HCT116 (cell line): Measurements from ENCODE around the gene NUP188. TPM values are rescaled to one million over a fixed set of nuclear protein-coding genes. Genes with fewer than 3 reads are reported as not detected.

ENCODE experiments used
- ATAC-seq: fragments of 200-7000 bp; cut with Tn5 transposase; 2 replicates; pipeline ENCODE4 v1.9.1; 2020; ENCODE audit warnings: mild to moderate bottlenecking, moderate library complexity
- BruUV-seq: library from RNA; stranded (reverse); fragments of 400-500 nt; replicated peaks from 2 replicates; lab custom pipeline; 2021; lab: Mats Ljungman, UMichigan
- CTCF ChIA-PET: fragments of 300-600 bp; sonication (Branson Sonifier 250); formaldehyde crosslinking; loops from one replicate; lab custom pipeline; 2021; ENCODE audit warnings: antibody characterized with exemption; lab: Charles Lee
- POLR2A ChIA-PET: fragments of 300-600, 350-600 bp; sonication (Branson Sonifier 250); formaldehyde crosslinking; loops from one replicate; lab custom pipeline; 2021; ENCODE audit warnings: antibody characterized with exemption; lab: Charles Lee
- RAD21 ChIA-PET, 2 experiments: fragments of 300-600 bp; sonication (Branson Sonifier 250); formaldehyde crosslinking; loops; one replicate each; lab custom pipeline; 2023; ENCODE audit warnings: low total read pairs in 2 of 2; ENCODE audit not compliant: uncharacterized antibody in 2 of 2, unreplicated experiment in 2 of 2, low non-redundant PET in 1 of 2; lab: Charles Lee
- DNase-seq: peaks from one replicate; pipeline ENCODE4 v3.0.0-alpha.2; 2010; ENCODE audit warnings: low read depth, low spot score
- H2AFZ ChIP-seq: fragments of 200-600 bp; shearing (Covaris generic), sonication (generic); 2 replicates; pipeline ENCODE4 v1.6.1; 2017; ENCODE audit warnings: low read depth, mixed run types, mixed read lengths, antibody characterized with exemption, low read length; ENCODE audit not compliant: poor library complexity, severe bottlenecking
- H3K27ac ChIP-seq: 2 replicates; pipeline ENCODE4 v1.5.1; 2012; ENCODE audit warnings: low read depth, low read length
- H3K27me3 ChIP-seq: fragments of 200-600 bp; sonication (generic); 2 replicates; pipeline ENCODE4 v1.6.1; 2016; ENCODE audit warnings: mixed run types, low read length, mixed read lengths; ENCODE audit not compliant: insufficient read depth
- H3K36me3 ChIP-seq, 2 experiments: fragments of 200-500 bp in 1 of 2; fragments of 200-600 bp in 1 of 2; sonication (Bioruptor generic) in 1 of 2; sonication (generic) in 1 of 2; 2 replicates each; pipeline versions ENCODE4 v1.5.1 to v1.6.1; 2014 to 2016; ENCODE audit warnings: low read length in 2 of 2, inconsistent platforms in 1 of 2, mixed read lengths in 1 of 2, mixed run types in 1 of 2; ENCODE audit not compliant: insufficient read depth in 2 of 2, control insufficient read depth in 1 of 2
- H3K4me1 ChIP-seq, 2 experiments: fragments of 200-600 bp in 1 of 2; sonication (generic) in 1 of 2; 2 replicates each; pipeline versions ENCODE4 v1.5.1 to v1.6.1; 2012 to 2017; ENCODE audit warnings: low read length in 2 of 2, inconsistent platforms in 1 of 2, mild to moderate bottlenecking in 1 of 2, mixed read lengths in 1 of 2, mixed run types in 1 of 2, moderate library complexity in 1 of 2; ENCODE audit not compliant: insufficient read depth in 2 of 2, control insufficient read depth in 1 of 2
- H3K4me2 ChIP-seq: fragments of 200-600 bp; sonication (generic); 2 replicates; pipeline ENCODE4 v1.6.1; 2017; ENCODE audit warnings: mixed run types, low read length, mixed read lengths
- H3K4me3 ChIP-seq, 2 experiments: fragments of 200-600 bp in 1 of 2; sonication (generic) in 1 of 2; replicated peaks in 1 of 2; 2 replicates each; pipeline ENCODE4 v1.5.1; 2011 to 2016; ENCODE audit warnings: low read length in 2 of 2, control low read depth in 1 of 2, low read depth in 1 of 2, mild to moderate bottlenecking in 1 of 2, mixed read lengths in 1 of 2, mixed run types in 1 of 2
- H3K79me2 ChIP-seq: fragments of 200-600 bp; sonication (generic); 2 replicates; pipeline ENCODE4 v1.6.1; 2017; ENCODE audit warnings: mild to moderate bottlenecking, mixed run types, low read length, moderate library complexity, mixed read lengths; ENCODE audit not compliant: insufficient read depth
- H3K9ac ChIP-seq: fragments of 200-600 bp; sonication (generic); 2 replicates; pipeline ENCODE4 v1.6.1; 2016; ENCODE audit warnings: low read length, mixed read lengths
- H3K9me2 ChIP-seq: fragments of 200-600 bp; sonication (generic), shearing (Covaris generic); 2 replicates; pipeline ENCODE4 v1.6.1; 2017; ENCODE audit warnings: mixed run types, mild to moderate bottlenecking, moderate library complexity; ENCODE audit not compliant: insufficient read depth
- H3K9me3 ChIP-seq, 2 experiments: fragments of 200-500 bp in 1 of 2; fragments of 200-600 bp in 1 of 2; sonication (Bioruptor generic) in 1 of 2; sonication (generic) in 1 of 2; 2 replicates each; pipeline ENCODE4 v1.6.1; 2014 to 2017; ENCODE audit warnings: low read length in 2 of 2, mixed read lengths in 2 of 2, inconsistent platforms in 1 of 2, low read depth in 1 of 2, mild to moderate bottlenecking in 1 of 2, mixed run types in 1 of 2, moderate library complexity in 1 of 2; ENCODE audit not compliant: control insufficient read depth in 1 of 2, insufficient read depth in 1 of 2
- H4K20me1 ChIP-seq: fragments of 200-600 bp; sonication (generic), shearing (Covaris generic); 2 replicates; pipeline ENCODE4 v1.6.1; 2017; ENCODE audit warnings: mixed run types, mild to moderate bottlenecking, moderate library complexity; ENCODE audit not compliant: insufficient read depth
- CBX3 ChIP-seq: IDR thresholded peaks from 2 replicates; pipeline ENCODE4 v1.6.1; 2012; ENCODE audit warnings: low read depth
- CEBPB ChIP-seq: IDR thresholded peaks from 2 replicates; pipeline ENCODE4 v1.6.1; 2012; ENCODE audit warnings: low read depth
- EGR1 ChIP-seq: IDR thresholded peaks from 2 replicates; pipeline ENCODE4 v1.6.1; 2012; ENCODE audit warnings: low read depth
- ELF1 ChIP-seq: IDR thresholded peaks from 2 replicates; pipeline ENCODE4 v1.6.1; 2012; ENCODE audit warnings: low read depth, borderline replicate concordance
- EZH2 ChIP-seq: fragments of 200-600 bp; sonication (generic); IDR thresholded peaks from 2 replicates; pipeline ENCODE4 v1.6.1; 2017; ENCODE audit warnings: antibody characterized with exemption, mixed run types
- FOSL1 ChIP-seq: IDR thresholded peaks from 2 replicates; pipeline ENCODE4 v1.6.1; 2012; ENCODE audit warnings: low read depth
- JUND ChIP-seq: IDR thresholded peaks from 2 replicates; pipeline ENCODE4 v1.6.1; 2012
- POLR2AphosphoS5 ChIP-seq: IDR thresholded peaks from 2 replicates; pipeline ENCODE4 v1.6.1; 2011; ENCODE audit warnings: mild to moderate bottlenecking, low read depth, low read length, moderate library complexity
- SIN3A ChIP-seq: IDR thresholded peaks from 2 replicates; pipeline ENCODE4 v1.6.1; 2012; ENCODE audit warnings: low read depth
- SRF ChIP-seq: IDR thresholded peaks from 2 replicates; pipeline ENCODE4 v1.6.1; 2012; ENCODE audit warnings: low read depth
- TCF7L2 ChIP-seq: IDR thresholded peaks from 2 replicates; pipeline ENCODE4 v1.7.0; 2011; ENCODE audit warnings: borderline replicate concordance, inconsistent platforms; ENCODE audit not compliant: insufficient read depth, insufficient read length; ENCODE audit errors: extremely low read depth
- YY1 ChIP-seq: IDR thresholded peaks from 2 replicates; pipeline ENCODE4 v1.6.1; 2011; ENCODE audit warnings: low read length, low read depth, moderate library complexity, mild to moderate bottlenecking; ENCODE audit not compliant: insufficient replicate concordance; ENCODE audit errors: extremely low read depth
- ZFX ChIP-seq: fragments of 450-650 bp; IDR thresholded peaks from 2 replicates; pipeline ENCODE4 v1.6.1; 2017
- ZNF274 ChIP-seq: fragments of 200-500 bp; sonication (Bioruptor generic); IDR thresholded peaks from 2 replicates; pipeline ENCODE4 v1.6.1; 2014; ENCODE audit warnings: mild to moderate bottlenecking, low read depth, low read length, inconsistent platforms
- intact Hi-C: fragments of 100-400 bp; cut with micrococcal nuclease; formaldehyde crosslinking; loops from 2 replicates; pipeline ENCODE4 v1.10.0; 2022
- total RNA-seq: library from RNA; stranded (reverse); gene quantifications from one replicate; pipeline ENCODE4 v1.2.1, GENCODE V29; 2021; ENCODE audit not compliant: unreplicated experiment
- TF ChIP-seq, protein P1 (sequence below): IDR thresholded peaks from 2 replicates; pipeline ENCODE4 v1.6.1; 2012
- TF ChIP-seq, protein P2 (sequence below): IDR thresholded peaks from 2 replicates; pipeline ENCODE4 v1.6.1; 2012; ENCODE audit warnings: low read depth
- TF ChIP-seq, protein P3 (sequence below), 3 experiments: fragments of 200-600 bp in 1 of 3; sonication (generic) in 1 of 3; IDR thresholded peaks in 2 of 3; conservative IDR thresholded peaks in 1 of 3; 2 replicates each; pipeline ENCODE4 v1.5.1; 2012 to 2017; ENCODE audit warnings: low read depth in 2 of 3, low read length in 2 of 3, antibody characterized with exemption in 1 of 3, borderline replicate concordance in 1 of 3, control low read depth in 1 of 3, mild to moderate bottlenecking in 1 of 3, mixed read lengths in 1 of 3, mixed run types in 1 of 3, moderate library complexity in 1 of 3; ENCODE audit not compliant: insufficient read depth in 1 of 3
- TF ChIP-seq, protein P4 (sequence below): IDR thresholded peaks from 2 replicates; pipeline ENCODE4 v1.6.1; 2012

NUP188 gene
- total RNA-seq, 1 experiment from 2014 or later = 115 TPM

DNA sequence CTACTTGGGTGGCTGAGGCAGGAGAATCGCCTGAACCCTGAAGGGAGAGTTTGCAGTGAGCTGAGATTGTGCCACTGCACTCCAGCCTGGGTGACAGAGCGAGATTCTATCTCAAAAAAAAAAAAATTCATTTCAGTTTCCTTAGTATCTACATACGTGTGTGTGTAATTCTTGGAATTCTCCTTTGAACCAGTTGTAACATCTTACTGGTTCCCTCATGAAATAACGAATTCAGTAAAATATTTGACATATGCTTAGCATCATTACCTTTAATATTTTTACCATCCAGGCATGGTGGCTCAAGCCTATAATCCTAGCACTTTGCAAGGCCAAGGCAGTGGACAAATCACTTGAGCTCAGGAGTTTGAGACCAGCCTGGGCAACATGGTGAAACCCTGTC is 17.9 kb upstream of the NUP188 start:
- TF ChIP-seq, protein P1, sequence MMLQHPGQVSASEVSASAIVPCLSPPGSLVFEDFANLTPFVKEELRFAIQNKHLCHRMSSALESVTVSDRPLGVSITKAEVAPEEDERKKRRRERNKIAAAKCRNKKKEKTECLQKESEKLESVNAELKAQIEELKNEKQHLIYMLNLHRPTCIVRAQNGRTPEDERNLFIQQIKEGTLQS = no peak
- no peak for TF ChIP-seq SIN3A
- TF ChIP-seq YY1 = no peak
- TF ChIP-seq FOSL1 = no peak
- TF ChIP-seq ZFX = no peak
- TF ChIP-seq SRF = no peak
- no peak for TF ChIP-seq EGR1
- TF ChIP-seq CBX3 = no peak
- TF ChIP-seq, protein P2, sequence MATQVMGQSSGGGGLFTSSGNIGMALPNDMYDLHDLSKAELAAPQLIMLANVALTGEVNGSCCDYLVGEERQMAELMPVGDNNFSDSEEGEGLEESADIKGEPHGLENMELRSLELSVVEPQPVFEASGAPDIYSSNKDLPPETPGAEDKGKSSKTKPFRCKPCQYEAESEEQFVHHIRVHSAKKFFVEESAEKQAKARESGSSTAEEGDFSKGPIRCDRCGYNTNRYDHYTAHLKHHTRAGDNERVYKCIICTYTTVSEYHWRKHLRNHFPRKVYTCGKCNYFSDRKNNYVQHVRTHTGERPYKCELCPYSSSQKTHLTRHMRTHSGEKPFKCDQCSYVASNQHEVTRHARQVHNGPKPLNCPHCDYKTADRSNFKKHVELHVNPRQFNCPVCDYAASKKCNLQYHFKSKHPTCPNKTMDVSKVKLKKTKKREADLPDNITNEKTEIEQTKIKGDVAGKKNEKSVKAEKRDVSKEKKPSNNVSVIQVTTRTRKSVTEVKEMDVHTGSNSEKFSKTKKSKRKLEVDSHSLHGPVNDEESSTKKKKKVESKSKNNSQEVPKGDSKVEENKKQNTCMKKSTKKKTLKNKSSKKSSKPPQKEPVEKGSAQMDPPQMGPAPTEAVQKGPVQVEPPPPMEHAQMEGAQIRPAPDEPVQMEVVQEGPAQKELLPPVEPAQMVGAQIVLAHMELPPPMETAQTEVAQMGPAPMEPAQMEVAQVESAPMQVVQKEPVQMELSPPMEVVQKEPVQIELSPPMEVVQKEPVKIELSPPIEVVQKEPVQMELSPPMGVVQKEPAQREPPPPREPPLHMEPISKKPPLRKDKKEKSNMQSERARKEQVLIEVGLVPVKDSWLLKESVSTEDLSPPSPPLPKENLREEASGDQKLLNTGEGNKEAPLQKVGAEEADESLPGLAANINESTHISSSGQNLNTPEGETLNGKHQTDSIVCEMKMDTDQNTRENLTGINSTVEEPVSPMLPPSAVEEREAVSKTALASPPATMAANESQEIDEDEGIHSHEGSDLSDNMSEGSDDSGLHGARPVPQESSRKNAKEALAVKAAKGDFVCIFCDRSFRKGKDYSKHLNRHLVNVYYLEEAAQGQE = no peak
- TF ChIP-seq, protein P3, sequence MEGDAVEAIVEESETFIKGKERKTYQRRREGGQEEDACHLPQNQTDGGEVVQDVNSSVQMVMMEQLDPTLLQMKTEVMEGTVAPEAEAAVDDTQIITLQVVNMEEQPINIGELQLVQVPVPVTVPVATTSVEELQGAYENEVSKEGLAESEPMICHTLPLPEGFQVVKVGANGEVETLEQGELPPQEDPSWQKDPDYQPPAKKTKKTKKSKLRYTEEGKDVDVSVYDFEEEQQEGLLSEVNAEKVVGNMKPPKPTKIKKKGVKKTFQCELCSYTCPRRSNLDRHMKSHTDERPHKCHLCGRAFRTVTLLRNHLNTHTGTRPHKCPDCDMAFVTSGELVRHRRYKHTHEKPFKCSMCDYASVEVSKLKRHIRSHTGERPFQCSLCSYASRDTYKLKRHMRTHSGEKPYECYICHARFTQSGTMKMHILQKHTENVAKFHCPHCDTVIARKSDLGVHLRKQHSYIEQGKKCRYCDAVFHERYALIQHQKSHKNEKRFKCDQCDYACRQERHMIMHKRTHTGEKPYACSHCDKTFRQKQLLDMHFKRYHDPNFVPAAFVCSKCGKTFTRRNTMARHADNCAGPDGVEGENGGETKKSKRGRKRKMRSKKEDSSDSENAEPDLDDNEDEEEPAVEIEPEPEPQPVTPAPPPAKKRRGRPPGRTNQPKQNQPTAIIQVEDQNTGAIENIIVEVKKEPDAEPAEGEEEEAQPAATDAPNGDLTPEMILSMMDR (IDR thresholded peaks at IDR 0.05 in 2 of 3, conservative IDR thresholded peaks at IDR 0.05 in 1 of 3; ENCODE audit: borderline replicate concordance in 1 of 3, insufficient read depth in 1 of 3, low read depth in 2 of 3, low read length in 2 of 3) = no peak
- TF ChIP-seq EZH2 = no peak
- TF ChIP-seq JUND = no peak
- no peak for TF ChIP-seq ELF1
- TF ChIP-seq TCF7L2 = no peak
- TF ChIP-seq CEBPB = no peak
- TF ChIP-seq POLR2AphosphoS5 = no peak
- no peak for TF ChIP-seq ZNF274
- TF ChIP-seq, protein P4, sequence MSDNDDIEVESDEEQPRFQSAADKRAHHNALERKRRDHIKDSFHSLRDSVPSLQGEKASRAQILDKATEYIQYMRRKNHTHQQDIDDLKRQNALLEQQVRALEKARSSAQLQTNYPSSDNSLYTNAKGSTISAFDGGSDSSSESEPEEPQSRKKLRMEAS = no peak
- POLR2A ChIA-PET = no interaction called here
- ATAC-seq = no peak
- Histone ChIP-seq H3K4me1 (peaks cover 4 to 10% of the 10 kb centered on the region in 2 experiments; a peak in 3 of 4 replicates), H3K27ac (no peak overlapping the region), H3K4me2 (no peak overlapping the region), H2AFZ (no peak overlapping the region), H3K79me2 (no peaks in the 10 kb centered on the region), H3K4me3 (no peak overlapping the region), H3K36me3 (no peaks in the 10 kb centered on the region), H3K9me2 (no peaks in the 10 kb centered on the region), H3K9ac (no peak overlapping the region), H3K9me3 (no peaks in the 10 kb centered on the region), H4K20me1 (no peaks in the 10 kb centered on the region), H3K27me3 (no peaks in the 10 kb centered on the region)
- BruUV-seq = no TSS peak
- intact Hi-C loops = loop anchor here (5.0 kb wide), 1 partner anchor 282 kb away; no protein-coding TSS in a partner anchor
- no peak for DNase-seq
- CTCF ChIA-PET = interaction anchor here (0.9 to 3.5 kb wide), 4 partner anchors 66 to 196 kb away, joined by 4 to 20 read pairs (median 10); partner anchors contain the start of gene ENDOG
- RAD21 ChIA-PET = no interaction called here
